Activated effector memory CD4-positive, alpha-beta T cell treated with anti-CD3 and anti-CD28 coated beads, Interleukin-2, amount 50 U/mL, for 16 hours (primary cell): ENCODE measurements around the gene ZNF207.
"Not testable (repeated sequence)": the region's sequence is repeated elsewhere in the genome, so short reads cannot be mapped to it uniquely, and the experiment has no call there.

Experiments
- DNase-seq: peaks from one replicate; pipeline ENCODE4 v3.0.0-alpha.2; 2020

The ZNF207 gene

GRCh38 chr17:32349854-32350665 is at the start of gene ZNF207:
ZNF207 (plus strand) TSS chr17:32350157; CDS start chr17:32350286, 129 bp downstream.
- peak; percentile 98 for DNase-seq

DNA sequence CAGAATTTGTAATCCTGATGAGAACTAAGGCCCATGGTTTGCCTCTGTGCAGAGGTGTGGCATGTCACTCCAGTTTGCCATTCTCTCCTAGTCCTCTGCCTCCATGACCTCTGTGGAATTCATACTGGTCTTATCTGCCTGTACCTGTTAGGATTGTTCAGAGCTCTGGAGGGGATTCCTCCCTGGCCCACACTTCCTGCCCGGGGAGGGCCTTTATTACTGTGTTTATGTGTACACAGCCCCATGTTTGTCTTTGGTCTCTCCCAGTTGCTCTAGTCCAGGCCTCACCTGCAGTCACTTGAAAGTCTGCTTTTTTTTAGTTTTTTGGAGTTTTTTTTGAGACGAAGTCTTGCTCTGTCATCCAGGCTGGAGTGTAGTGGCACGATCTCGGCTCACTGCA is 47.9 kb upstream of the ZNF207 start:
- no peak for DNase-seq

- DNase-seq: no peak
These were observed 46.9 kb upstream of the ZNF207 start for GRCh38 chr17:32302860-32303649.

GRCh38 chr17:32303781-32304288 is 46.1 kb upstream of the ZNF207 start:
- DNase-seq: no peak

DNA sequence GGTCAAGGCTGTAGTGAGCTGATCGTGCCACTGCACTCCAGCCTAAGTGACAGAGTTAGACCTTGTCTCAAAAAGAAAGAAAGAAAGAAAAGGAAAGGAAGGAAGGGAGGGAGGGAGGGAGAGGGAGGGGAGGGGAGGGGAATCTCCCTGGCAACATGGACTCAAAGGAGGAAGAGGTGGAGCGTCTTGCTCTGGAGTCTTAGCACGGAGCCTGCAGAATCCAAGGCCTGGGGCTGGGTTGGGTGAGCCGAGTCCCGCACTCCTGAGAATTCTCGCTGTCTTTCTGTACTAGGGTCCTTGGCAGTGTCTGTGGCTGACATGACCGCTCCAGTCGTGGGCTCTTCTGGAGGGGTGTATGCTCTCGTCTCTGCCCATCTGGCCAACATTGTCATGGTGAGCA is 44.9 kb upstream of the ZNF207 start:
- no peak for DNase-seq

DNA sequence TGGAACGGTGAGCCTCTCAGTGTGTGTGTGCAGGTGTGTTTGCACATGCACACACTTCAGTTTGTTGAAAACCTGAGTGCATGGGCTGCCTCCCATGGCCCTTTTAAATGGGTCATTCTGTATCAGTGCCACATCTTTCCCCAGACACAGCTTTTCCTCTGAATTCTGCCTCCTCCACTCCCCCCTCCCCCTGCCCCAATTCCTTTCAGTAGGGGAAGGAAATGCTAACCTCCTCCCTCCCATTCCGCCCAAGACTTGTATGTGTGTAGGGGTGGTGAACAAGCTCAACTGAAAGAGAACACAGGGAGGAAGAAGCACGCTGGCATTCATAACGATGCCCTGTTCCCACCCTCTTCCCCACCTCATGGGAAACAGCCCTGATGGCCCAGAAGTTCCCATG is 42.3 kb upstream of the ZNF207 start:
- no peak for DNase-seq

GRCh38 chr17:32311028-32311536 is 38.9 kb upstream of the ZNF207 start:
- DNase-seq: no peak

DNA sequence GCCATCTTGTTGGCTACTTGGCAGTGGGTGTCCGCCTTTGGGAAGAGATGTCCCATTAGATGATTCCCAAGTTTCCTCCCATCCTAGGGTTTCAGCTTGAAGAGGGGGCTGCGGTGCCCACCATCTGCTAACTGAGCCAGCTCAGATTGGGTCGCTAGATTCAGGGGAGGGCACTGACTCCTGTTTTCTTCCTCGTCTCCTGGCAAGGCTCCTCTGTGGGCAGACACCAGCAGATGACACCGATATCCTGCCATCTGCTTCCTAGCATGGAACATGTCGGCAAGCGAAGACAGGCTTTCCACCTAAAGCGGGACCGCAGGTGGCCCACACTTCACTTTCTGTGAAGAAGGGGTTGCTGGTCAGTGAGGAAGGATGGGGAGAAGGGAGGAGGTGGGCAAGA is 35.3 kb upstream of the ZNF207 start:
- DNase-seq: no peak

DNA sequence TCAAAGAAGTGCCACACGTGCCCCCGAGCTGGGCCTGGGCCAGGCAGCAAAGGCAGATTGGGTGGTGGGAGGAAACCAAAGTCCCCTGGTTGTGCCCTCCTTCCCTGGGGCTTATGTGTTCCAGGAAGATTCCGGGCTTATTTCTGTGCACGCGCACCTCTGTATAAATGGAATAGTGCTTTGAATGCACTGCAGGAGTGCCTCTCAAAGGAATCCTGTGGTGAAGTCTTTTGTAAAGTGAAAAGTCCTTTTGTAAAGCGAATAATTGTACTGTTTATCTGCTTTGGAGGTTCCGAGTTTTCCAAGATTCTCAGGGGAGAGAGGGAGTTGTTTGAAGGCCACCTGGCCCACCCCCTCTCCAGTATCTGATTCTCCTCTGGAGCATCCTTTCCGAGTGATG is 34.8 kb upstream of the ZNF207 start:
- no peak for DNase-seq

- not testable (repeated sequence) for DNase-seq
These were observed 33.3 kb upstream of the ZNF207 start for GRCh38 chr17:32316653-32317052.

- DNase-seq: no peak
These were observed 32.6 kb upstream of the ZNF207 start for GRCh38 chr17:32317353-32317752.

GRCh38 chr17:32318071-32318470 is 31.9 kb upstream of the ZNF207 start:
- DNase-seq: no peak

GRCh38 chr17:32319548-32319905 is 30.4 kb upstream of the ZNF207 start:
- DNase-seq: peak; percentile 92

DNA sequence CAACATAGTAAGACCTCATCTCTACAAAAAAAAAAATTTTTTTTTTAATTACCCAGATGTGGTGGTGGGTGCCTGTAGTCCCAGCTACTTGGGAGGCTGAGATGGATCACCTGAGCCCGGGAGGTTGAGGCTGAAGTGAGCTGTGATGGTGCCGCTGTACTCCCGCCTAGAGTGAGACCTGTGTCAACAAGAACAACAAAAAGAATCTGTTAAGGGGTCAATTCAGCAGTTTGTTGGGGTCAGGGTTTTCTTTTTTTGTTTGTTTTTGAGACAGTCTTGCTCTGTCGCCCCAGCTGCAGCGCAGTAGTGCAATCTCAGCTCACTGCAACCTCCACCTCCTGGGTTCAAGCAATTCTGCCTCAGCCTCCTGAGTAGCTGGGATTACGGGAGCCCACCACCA is 29.9 kb upstream of the ZNF207 start:
- DNase-seq: not testable (repeated sequence)

GRCh38 chr17:32320847-32321246 is 29.1 kb upstream of the ZNF207 start:
- no peak for DNase-seq

GRCh38 chr17:32323046-32323445 is 26.9 kb upstream of the ZNF207 start:
- DNase-seq: no peak

- DNase-seq: peak; percentile 68
These were observed 26.0 kb upstream of the ZNF207 start for GRCh38 chr17:32323811-32324491.

GRCh38 chr17:32327911-32328310 is 22.0 kb upstream of the ZNF207 start:
- no peak for DNase-seq

DNA sequence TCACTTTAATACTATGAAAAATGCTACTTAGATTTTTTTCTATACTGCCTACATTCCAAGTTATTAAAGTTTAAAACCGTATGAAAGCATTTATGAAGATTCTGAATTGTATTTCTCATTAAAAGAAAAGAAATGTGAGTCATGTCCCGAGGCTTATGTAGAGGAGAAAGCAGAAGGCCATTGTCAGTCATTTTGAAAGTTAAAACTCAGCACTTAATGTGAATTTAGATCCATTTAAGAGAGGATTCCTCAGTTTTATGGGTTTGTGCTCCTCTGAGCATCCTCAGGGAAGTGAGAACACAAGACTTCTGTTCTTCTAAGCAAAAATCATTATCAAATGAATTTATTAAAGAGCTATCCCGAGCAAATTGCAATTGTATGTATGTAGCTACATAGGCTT is 19.8 kb upstream of the ZNF207 start:
- DNase-seq: no peak

DNA sequence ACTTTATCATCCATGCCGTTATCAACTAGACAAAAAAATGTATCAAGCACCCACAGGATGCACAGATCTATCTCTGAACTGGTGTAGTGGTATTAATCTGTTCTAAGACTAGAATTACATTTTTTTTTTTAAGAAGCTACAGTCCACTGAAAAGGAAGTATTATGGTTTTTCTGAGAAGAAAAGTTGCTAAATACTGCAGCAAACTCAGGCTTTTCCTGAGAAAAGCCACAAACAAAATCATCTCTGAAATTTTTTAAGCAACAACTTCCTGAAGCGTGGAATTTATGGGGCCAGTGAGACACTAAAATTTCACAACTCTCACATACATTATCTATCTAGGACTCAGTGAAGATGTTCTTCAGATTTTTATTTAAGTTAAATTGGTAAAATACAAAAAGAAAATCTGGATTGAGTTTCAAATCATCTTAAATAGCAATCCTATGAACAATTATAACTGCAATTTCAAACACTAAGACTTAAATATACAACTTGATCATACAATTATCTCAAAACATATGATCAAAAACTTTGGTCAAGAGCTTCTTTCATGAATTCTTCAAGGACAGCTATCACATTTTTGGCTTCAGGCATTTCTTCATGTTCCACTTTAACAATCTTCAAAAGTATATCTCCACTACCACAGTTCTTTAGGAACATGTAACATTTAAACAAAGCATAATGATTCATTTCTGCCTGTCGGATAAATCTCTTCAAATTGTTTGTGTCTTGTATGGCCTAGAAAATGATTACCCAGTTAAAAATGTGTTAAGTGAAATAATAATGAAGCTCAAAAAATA is 18.5 kb upstream of the ZNF207 start:
- DNase-seq: no peak

GRCh38 chr17:32333187-32333586 is 16.8 kb upstream of the ZNF207 start:
- DNase-seq: no peak

DNA sequence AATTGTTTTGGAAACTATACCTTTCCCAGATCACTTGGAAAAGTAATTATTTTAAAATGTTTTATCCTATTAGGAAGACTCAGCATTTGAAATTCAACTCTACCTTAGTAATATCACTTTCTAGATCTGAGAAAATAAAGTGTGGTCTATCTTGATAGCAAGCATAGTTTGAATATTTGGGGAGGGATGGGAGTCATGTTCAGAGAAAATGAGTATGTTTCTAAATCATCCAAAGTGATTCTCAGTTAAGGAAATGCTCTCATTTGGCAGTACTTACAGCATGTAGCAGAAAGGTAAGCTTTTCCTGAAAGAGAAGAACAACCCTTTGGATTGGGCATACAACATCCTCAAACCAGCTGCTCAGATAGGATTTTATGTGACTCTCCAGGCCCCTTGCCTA is 14.9 kb upstream of the ZNF207 start:
- DNase-seq: no peak
